K562 treated with DMSO at 1 percent for 48 hours (cell line): ENCODE measurements around the gene TOR2A. TPM values are rescaled to one million over a fixed set of nuclear protein-coding genes. Genes with fewer than 3 reads are reported as not detected.

Experiments
- total RNA-seq: library from RNA; unstranded; fragments of 300-600 nt; gene quantifications from 2 replicates; pipeline ENCODE4 v1.2.3, GENCODE V29; 2022; ENCODE audit warnings: low replicate concordance; ENCODE audit errors: extremely low read depth

Gene TOR2A
- total RNA-seq: not detected in 2 replicates

GRCh38 chr9:127734747-127735529 lies at the start of gene TOR2A:
TSS of gene TOR2A (minus strand) at chr9:127735294. CDS start at chr9:127735270, 24 bp downstream.

GRCh38 chr9:127778280-127779135 lies 43.4 kb upstream of the TOR2A start, which contains the start of gene SH2D3C:
TSS of gene SH2D3C (minus strand) at chr9:127778666. CDS start at chr9:127778627, 39 bp downstream.

GRCh38 chr9:127715470-127716337 lies 19.4 kb downstream of the TOR2A start, which contains the start of the genes PTRH1 and TTC16:
TSS of gene PTRH1 (minus strand) at chr9:127715663. CDS start at chr9:127715639, 24 bp downstream.
TSS of gene TTC16 (plus strand) at chr9:127716079. CDS start at chr9:127716146, 67 bp downstream.

GRCh38 chr9:127706836-127707241 lies 28.3 kb downstream of the TOR2A start, which contains the start of gene CFAP157:
TSS of gene CFAP157 (plus strand) at chr9:127706988. CDS start at chr9:127707032, 44 bp downstream.

Other genes starting within 250 kb of the TOR2A start
- not detected in 2 replicates for gene STXBP1, start 123.0 kb downstream of the TOR2A start, total RNA-seq
- gene CFAP157, start 28.3 kb downstream of the TOR2A start, total RNA-seq: not detected in 2 replicates
- not detected in 2 replicates for gene PTRH1, start 19.6 kb downstream of the TOR2A start, total RNA-seq
- gene TTC16, start 19.2 kb downstream of the TOR2A start, total RNA-seq: not detected in 2 replicates
- gene SH2D3C, start 43.4 kb upstream of the TOR2A start, total RNA-seq: not detected in 2 replicates
- not detected in 2 replicates for gene CDK9, start 50.7 kb upstream of the TOR2A start, total RNA-seq
- gene FPGS, start 67.6 kb upstream of the TOR2A start, total RNA-seq: not detected in 2 replicates
- gene ENG, start 119.4 kb upstream of the TOR2A start, total RNA-seq: not detected in 2 replicates
- not detected in 2 replicates for gene AK1, start 142.4 kb upstream of the TOR2A start, total RNA-seq
- gene ST6GALNAC6, start 164.3 kb upstream of the TOR2A start, total RNA-seq: not detected in 2 replicates
- gene ST6GALNAC4, start 181.7 kb upstream of the TOR2A start, total RNA-seq: not detected in 2 replicates
- gene PIP5KL1, start 195.5 kb upstream of the TOR2A start, total RNA-seq: not detected in 2 replicates
- gene DPM2, start 202.6 kb upstream of the TOR2A start, total RNA-seq: not detected in 2 replicates
- not detected in 2 replicates for gene EEIG1, start 245.7 kb upstream of the TOR2A start, total RNA-seq